C4-2B (cell line): ENCODE measurements around the gene PRKCE.

ENCODE experiments used
- H3K27ac ChIP-seq: fragments of 450-650 bp; 2 replicates; pipeline ENCODE4 v1.5.1; 2017
- CTCF ChIP-seq: fragments of 450-650 bp; conservative IDR thresholded peaks from 2 replicates; pipeline ENCODE4 v1.5.1; 2017; ENCODE audit warnings: mild to moderate bottlenecking
- ZFX ChIP-seq: fragments of 450-650 bp; IDR thresholded peaks from 2 replicates; pipeline ENCODE4 v1.6.1; 2017

PRKCE gene

GRCh38 chr2:45647356-45647755 lies 4.1 kb upstream of the PRKCE start:
- no peak for TF ChIP-seq ZFX
- no peak for TF ChIP-seq CTCF
- no peak overlapping the region for H3K27ac ChIP-seq

GRCh38 chr2:45647986-45648520 lies 3.4 kb upstream of the PRKCE start:
- no peak for TF ChIP-seq ZFX
- no peak for TF ChIP-seq CTCF
- H3K27ac ChIP-seq = no peak overlapping the region

- TF ChIP-seq CTCF = no peak
- TF ChIP-seq ZFX = no peak
- no peak overlapping the region for H3K27ac ChIP-seq
Measured at GRCh38 chr2:45648636-45649035, 2.8 kb upstream of the PRKCE start.

- no peak for TF ChIP-seq ZFX
- TF ChIP-seq CTCF = no peak
- H3K27ac ChIP-seq = peak overlapping the region; percentile 87
Measured at GRCh38 chr2:45649462-45649857, 2.0 kb upstream of the PRKCE start.

DNA sequence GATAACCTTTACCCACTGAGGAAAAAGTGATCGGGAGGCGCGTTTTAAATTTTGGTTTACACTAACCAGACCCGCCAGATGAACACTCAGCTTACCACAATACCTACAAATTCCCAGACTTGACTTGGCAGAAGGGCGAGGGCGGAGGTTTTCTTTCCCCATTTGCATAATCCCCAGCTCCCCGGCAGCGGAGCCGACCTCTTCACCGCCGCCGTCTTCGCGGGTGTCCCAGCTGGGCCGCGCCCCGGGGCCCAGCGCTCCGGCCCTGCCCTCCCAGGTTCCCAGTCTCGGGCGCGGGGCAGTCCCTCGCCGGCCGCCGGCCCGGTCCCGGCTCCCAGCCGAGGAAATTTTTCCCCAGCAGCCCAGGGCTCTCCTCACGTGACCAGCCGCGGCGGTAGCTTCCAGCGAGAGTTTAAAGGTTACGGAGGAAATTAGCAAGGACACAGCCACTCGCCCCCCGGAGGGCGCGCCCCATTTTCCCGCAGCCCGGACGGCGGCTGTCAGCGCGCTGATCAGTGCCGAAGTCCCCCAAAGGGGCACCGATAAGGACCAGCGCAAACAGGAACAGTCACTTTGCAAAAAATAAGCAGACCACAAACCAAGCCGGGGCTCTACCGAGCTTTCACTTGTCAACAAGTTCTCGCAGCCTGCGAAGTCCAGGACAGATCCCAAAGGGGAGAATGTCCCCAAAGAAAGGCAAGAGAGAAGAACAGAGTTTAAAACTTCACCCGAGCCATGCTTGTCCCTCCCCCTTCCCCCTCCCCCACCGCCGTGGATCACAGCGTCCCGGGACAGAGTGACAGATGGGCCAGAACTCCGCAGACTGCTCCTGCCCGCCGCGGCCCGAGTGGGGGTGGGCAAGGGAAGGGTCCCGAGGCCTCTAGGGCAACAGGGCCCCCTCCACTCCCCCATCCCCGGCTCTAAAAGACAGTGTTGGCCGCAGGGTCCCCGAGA lies 1.3 kb upstream of the PRKCE start:
- peak overlapping the region; percentile 87 for H3K27ac ChIP-seq
- TF ChIP-seq ZFX = no peak
- no peak for TF ChIP-seq CTCF

- H3K27ac ChIP-seq = peak overlapping the region; percentile 87
- TF ChIP-seq CTCF (peak; percentile 34), ZFX (no peak)
Measured at GRCh38 chr2:45650851-45651414, 542 bp upstream of the PRKCE start.
